Measurements from ENCODE around the gene AK1.
"Not testable (repeated sequence)": the region's sequence is repeated elsewhere in the genome, so short reads cannot be mapped to it uniquely, and the experiment has no call there.

The AK1 gene

DNA sequence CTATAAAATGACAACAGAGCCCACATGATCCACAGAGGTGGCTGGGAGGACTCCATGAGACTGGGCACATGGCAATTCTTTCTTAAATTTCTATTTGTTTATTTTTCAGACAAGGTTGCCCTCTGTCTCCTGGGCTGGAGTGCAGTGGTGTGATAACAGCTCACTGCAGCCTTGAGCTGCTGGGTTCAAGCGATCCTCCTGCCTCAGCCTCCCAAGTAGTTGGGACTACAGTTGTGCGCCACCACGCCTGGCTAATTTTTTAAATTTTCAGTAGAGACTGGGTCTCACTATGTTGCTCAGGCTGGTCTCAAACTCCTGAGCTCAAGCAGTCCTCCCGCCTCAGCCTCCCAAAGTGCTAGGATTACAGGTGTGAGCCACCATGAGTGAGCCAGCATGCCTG is 31.9 kb downstream of the AK1 start:
- not testable (repeated sequence) for DNase-seq

DNA sequence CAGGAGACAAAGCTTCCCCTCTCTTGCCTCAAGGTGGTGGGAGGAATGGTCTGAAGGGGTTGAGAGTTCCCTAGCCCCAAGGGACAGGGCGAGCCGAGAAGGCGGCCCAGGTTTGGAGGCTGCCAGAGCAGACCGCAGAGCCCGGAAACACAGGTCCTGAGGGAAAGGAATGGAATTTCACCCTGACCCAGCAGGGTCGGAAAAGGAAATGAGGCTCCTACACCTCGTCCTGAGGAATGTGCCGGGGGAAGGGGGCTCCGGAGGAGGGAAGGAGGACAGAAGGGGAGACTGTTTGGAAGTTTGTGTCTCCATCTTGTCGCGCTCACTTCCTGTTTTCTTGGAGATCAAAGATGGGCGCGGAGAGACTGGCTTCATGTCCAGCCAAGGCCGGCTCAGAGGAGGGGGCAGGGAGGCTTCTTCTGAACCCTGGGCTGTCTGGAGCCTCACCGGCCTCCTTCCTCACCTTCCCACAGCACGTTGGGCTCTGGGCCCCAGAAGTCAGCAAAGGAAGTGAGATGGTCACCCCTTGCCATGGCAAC is 32.6 kb downstream of the AK1 start:
- no peak for DNase-seq

DNA sequence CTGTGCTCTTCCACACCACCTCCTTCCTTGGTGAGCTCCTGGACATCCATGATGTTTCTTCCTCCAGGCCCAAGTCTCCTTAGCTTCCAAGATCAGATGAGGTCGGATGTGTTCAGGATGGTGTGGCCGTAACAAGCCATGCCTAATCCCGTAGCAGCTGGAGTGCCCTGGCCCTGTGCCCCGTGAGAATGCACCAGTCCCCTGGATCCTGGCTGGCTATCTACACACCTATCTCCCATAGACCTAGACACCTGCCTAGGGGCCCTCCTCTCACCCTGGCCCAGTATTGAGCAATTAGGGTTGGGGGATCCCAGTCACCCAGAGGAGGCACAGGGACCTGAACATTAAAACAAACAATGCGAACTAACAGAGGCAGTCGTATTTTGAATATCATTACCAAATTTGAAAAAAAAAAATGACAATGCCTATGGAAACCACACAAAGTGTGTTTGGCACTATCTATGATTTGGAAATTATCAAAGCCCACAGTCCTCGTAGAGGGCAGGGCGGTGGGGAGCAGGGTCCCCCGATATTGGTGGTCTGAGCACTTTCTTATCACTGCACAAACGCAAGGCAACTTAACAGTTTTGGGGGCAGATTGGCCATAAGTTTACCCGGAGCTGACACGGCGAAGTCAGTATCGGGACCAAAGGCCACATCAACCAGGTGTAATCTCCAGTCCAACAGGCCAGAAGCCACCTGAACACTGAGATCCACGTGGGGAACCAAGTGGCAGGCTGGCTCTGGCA is 36.2 kb downstream of the AK1 start:
- DNase-seq: no peak

DNA sequence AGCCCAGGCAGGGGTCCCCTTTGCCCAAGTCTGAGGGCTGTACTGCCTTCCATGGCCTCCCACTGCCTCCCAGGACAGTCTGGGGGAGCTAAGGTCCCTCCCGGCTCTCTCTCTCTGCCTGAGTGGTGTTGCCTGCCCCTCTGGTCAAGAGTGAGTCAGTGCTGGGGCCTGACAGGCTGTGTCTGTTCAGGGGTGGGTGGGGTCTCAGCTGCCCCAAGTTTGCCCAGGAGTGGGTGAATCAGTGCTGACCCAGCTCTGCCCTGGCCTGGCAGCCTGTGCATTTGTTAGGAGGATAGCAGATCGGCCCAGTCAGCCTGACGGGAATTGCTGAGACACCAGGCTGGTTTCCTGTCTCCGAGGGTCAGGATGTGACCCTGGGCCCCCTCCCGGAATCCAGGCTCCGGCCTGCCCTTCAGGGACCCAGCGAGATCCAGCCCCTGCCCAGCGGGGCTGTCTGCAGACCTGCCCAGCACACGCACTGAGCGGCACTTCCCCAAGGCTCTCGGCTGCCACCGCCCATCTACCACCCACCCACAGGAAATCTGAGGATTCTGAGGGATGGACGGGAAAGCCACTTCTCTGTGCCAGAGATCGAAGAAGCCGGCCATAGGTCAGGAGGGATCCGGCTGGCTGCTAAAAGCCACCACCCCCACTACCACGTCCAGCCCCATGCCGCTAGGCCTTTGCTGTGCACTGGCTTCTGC is 38.9 kb downstream of the AK1 start:
- no peak for DNase-seq

DNA sequence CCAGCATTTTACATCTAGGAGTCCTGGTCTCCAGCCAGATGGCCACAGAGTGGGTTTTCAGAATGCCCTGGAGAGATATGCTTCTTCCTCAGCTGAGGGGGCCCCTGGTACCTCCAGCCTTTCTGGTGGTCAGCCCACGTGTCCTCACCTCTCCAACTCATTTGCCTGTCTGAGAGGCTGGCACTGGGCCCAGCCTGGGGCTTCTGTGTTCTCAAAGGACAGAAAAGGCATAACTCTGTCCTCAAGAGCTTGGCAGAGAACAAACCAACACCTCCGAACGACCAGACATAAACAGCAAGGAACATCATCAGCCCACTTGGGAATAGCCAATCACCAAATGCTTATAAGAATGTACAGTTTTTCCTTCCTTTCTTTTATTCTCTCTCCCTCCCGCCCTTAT is 40.1 kb downstream of the AK1 start:
- no peak for DNase-seq

DNA sequence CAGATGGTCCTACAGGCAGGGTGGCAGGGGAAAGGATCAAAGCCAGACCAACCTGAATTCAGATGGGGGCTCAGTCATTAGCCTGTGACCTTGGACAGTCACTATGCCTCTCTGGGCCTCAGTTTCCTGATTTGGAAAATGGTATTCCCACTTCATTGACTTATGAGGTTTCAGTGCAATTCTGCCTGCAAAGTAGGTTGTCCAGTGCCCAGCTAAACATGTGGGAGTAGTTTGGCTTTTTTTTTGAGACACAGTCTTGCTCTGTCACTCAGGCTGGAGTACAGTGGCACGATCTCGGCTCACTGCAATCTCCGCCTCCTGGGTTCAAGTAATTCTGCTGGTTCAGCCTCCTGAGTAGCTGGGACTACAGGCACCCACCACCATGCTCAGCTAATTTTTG is 40.9 kb downstream of the AK1 start:
- not testable (repeated sequence) for DNase-seq

DNA sequence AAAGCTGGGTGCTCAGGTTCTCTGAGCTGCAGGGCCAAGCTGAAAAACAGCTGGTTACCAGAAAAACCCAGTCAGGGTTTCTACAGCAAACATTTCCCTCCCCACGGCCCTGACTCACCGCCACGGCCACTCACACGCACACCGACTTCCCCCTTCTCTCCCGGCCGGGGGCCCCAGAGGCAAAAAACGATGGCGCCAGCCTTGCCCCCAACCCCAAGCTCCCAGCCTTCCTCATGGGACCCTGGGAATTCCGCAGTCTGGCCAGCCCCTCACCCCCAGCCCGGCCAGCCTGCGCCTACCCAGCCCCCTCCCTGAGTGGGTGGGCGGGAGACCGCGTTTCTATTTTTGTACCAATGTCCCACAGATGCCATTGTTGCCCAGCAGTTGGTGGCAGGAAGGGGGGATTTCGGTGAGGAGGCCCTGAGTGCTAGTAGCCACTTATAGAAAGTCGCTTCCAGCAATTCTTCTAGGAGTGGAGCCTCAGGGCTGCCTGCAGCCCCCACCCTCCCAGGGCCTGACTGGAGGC is 41.4 kb downstream of the AK1 start:
- DNase-seq: no peak

DNA sequence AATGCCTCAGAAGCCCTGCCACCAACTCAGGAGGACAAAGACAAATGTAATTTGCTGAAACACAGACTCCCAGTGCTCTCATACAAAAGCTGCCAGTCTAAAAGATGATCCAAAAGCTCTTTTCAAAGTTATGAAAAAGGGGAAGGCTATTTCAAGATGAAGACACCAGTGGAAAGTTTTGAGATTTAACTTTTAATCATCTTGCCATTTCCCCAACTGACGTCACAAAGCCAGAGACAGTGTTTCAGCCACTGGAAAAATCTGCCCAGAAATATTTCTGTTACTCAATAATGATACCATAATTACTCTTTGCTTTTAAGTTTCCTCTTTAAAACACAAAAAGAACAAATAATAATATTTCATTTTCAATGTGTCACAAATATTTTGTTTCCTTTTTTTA is 43.9 kb downstream of the AK1 start:
- no peak for DNase-seq

DNA sequence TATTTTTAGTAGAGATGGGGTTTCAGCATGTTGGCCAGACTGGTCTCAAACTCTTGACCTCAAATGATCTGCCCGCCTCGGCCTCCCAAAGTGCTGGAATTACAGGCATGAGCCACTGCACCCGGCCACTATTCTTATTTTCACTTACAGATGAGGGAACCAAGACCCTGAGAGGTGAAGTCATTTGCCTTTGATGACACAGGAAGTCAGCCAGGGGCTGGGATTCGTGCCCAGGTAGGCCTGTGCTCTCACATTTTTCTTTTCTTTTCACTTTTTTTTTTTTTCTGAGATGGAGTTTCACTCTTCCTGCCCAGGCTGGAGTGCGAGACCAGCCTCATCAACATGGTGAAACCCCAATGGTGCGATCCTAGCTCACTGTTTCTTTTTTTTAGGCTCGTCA is 45.2 kb downstream of the AK1 start:
- no peak for DNase-seq

DNA sequence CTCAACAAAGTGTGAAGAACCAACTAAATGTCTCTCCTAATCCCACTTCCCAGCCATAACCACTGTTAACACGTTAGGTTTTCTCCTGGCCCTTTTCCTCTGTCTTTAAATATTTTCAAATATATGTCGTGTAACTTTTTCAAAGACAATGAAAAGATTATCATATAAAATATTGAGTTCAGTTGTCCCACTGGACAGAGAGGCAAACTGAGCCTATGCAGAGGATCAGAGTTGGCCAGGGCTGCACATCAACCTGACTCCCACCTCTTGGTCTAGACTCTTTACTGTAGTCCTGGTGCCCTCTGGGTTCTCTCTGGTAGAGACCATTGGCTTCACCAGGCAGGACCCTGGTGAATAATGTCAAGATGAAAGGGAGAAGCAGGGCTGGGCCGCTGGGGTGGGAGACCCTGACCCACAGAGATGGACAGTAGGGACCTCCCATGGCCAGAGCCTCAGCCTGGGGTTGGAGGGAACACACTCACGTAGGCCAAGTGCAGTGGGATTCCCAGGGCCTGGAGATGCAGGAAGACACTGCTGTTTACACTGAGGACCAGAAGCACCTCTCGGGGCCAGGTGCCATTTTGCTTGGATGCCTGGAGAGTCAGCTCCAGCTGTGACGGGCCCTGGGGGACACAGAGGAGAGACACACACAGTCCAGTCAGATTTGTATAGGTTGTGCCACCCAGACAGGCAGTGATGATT is 48.1 kb downstream of the AK1 start:
- DNase-seq: no peak

DNA sequence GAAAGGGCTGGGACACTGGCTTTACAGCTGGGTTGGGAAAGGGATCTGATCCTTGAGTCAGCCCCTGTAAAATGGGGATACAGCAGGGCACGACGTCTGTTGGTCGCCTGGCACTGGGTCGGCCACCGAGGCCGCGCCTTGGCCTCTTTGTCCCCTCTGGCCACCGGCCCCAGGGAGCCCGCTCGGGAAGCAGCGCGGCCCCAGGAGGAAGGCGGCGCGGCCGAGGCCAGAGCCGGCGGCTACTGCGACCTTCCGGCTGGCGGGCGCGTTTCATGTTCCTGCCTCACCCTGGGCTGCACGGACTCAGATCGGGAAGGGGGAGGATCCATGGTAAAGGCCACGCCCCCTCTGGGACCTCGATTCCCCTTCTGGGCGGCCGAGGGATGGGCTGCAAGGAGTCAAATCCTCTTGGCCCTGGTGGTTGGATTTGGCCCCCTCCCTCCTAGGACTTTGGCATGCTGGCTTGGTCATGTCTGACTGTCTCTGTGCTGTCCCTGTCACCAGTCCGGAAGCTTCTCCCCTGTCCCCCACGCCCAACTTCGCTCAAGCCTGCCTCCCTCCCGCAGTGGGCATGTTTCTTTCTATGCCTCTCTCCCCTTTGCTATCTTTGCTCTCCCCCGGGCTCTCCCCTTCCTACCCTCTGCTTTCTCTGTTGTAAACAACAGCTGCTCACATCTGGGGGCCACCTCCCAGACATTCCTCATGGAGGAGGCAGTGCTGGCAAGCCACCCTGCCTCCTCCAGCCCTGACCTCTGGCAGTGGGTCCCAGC is 49.0 kb downstream of the AK1 start:
- DNase-seq: no peak

DNA sequence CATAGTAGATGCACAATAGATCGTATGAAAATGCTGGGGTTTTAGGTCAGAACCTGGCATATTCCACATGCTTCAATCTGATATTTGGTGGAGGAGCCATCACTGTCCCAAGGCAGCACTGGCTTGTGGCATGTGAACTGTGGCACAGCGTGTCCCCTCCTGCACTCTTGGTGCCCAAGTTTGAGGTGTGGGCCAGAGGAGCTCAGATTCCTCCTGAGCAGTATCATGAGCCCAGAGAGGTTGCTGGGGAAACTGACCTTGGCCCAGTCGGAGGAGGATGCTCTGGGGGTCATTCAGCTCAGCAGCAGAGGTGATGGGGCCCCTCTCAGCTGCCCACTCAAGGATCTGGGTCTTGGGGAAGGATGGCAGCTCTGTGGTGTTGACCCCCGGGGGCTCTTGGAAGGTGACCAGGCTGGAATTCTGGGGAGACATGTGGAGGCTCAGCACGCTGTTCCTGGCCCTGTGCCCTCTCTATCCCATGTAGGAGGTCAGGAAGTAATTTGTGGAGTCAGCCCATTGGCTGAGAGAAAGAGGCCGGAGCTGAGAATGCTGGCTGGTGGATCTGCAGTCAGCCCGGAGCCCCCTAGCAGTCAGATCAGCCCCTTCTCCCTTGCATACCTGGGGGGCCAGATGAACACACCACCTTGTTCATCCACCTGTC is 51.1 kb downstream of the AK1 start:
- DNase-seq: no peak

DNA sequence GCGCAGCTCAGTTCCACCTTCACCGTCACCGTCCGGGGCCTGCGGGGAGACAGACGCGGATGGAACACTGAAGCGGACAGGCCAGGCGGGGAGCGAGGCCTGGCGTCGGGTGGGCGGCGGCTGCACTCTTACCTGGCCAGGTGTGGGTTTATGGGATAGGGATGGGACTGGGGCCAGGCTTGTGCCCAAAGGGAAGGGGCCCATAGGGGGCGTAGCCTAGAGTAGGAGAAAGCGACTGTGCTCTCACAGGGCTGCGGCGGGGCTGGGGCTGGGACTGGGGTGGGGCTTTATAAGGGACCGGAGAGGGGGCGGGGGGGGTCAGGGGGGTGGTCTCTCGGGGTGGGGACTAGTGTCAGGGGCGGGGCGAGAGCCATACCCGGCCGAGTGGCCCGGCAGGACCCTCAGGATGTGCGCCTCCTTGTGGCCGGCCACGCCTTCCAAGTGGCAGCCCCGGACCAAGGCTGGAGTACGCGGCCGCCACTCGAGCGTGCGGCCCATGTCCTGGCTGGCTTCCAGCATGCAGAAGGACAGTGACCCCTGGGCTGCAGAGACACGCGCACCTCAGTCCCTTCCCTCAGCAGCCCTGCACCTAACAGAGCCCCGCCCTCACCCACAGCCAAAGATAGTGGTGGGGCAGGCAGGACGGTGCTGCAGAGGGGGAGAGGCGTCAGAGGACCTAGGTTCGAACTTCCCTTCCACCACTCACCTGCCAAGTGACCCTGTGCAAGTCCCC is 52.0 kb downstream of the AK1 start:
- no peak for DNase-seq

DNA sequence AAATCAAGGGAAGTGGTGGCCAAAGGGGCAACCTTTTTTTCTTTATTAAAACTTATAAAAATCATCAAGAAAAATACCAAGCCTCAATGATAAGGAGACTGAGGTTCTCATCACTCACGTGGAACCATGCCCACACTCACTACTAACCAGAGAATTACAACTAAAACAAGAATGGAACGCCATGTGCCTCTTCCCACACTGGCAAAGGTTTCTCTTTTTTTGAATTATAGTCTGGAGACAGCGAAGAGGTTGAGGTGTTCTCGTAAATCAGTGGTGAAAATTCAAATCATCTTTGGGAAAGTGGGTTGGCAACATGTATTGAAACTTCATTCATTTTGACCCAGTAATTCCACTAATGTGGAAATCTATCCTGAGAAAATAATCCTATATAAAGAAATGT is 55.4 kb downstream of the AK1 start:
- DNase-seq: no peak

DNA sequence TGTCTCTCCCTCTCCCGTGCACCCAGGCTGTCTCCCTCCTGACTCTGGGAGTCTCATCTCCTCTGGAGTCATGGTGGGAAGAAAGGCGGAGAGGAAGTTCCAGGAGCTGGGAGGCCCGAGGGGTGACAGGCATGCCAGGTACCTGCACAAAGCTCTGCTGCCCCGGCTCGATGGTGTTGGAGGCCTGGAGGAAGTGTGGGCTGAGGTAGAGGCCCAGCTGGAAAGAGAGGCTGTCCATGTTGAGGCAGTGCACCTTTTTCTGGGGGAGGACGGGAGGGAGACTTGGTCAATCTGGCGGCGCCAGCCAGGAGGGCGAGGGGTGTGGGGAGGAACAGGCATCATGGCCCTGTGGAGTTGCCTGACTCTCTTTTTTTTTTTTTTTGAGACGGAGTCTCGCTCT is 58.9 kb downstream of the AK1 start:
- DNase-seq: no peak

DNA sequence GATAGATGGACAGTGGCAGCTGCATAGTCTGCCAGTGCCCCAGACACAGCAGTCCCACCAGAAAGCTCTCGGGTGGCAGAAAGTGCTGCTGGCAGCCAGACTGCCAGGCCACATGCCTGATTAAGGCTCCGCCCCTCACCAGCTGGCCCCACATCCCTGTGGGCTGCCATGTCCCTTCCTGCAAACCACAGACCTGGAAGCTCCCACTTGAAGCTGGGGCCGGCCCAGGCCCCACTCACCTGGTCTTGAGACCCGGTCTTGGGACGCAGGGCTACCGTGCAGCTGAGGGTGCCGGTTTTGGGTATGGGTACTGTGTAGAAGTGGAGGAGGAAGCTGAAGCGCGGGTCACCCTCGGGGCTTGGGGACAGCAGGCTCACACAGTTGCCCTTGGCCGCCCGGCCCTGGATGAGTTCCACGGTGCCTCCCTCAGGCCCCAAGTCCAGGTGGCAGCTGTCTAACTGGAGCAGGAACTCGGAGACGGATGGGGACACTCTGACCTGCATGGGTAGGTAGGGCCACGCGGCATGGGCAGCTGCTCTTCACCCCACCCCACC is 59.5 kb downstream of the AK1 start:
- DNase-seq: no peak

DNA sequence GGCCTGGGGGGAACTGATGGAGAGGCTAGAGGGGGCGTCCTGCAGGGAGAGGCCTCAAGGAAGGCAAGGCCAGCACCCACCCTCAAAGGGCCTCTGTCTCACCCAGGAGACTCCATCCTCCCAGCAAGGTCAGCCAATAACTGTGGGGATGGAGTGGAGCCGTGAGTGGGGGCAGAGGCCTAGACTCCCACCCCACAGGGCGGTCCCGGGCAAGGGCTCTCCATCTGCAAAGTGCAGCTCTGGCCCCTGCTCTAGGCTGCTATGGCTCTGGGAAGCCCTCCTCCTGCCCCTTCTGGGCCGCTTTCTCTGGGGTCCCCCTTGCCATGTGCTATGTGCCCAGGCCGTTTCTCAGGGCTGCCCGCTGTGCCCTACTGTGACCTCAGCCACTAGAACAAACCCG is 60.7 kb downstream of the AK1 start:
- no peak for DNase-seq

Measured in CD4-positive, alpha-beta T cell treated with Interleukin-4 for 4 hours (primary cell).